ENCODE data around the gene PANK2.
"Not testable (repeated sequence)": the region's sequence is repeated elsewhere in the genome, so short reads cannot be mapped to it uniquely, and the experiment has no call there.

The PANK2 gene

DNA sequence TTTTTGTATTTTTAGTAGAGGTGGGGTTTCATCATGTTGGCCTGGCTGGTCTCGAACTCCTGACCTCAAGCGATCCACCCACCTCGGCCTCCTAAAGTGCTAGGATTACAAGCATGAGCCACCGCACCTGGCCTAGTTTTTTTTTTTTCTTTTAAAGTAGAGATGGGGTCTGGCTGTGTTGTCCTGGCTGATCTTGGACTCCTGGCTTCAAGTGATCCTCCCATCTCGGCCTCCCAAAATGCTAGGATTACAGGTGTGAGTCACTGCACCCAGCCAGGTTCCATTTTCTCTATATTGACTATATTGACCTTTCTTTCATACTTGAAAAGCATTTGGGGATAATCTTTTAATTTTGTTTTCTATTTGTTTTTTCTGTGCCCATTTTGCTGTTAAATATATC is 13.3 kb downstream of the PANK2 start:
- no peak for DNase-seq

DNA sequence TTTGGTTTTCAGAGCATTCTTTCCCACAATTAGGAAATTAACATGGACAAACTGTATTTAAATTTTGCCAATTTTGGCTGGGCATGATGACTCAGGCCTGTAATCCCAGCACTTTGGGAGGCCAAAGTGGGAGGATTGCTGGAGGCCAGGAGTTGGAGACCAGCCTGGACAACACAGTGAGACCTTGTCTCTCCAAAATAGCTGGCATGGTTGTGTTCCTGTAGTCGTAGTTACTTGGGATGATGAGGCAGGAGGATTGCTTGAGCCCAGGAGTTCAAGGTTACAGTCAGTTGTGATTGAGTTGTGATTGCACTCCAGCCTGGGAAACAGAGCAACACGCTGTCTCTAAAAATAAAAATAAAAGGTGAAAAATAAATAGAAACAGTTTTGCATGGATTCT is 15.0 kb downstream of the PANK2 start:
- no peak for DNase-seq

DNA sequence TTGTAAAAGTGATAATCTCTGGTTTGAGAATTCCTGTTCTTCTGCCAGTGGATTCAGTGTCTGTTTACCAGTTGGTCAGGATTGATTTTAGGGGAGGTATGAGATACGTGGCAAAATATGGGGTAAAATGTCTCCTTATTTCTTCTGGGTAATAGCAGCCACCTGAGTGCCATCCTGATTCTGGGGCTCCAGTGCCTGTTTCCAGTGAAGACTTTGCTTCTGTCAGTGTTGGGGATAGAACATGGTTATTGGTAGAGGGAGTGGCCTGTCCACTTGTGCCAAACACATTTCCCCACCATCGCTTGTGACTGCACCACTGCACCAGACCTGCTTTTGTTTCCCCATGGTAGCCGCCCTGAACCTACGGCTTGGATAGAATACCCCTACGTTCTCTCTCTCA is 15.7 kb downstream of the PANK2 start:
- DNase-seq: no peak

DNA sequence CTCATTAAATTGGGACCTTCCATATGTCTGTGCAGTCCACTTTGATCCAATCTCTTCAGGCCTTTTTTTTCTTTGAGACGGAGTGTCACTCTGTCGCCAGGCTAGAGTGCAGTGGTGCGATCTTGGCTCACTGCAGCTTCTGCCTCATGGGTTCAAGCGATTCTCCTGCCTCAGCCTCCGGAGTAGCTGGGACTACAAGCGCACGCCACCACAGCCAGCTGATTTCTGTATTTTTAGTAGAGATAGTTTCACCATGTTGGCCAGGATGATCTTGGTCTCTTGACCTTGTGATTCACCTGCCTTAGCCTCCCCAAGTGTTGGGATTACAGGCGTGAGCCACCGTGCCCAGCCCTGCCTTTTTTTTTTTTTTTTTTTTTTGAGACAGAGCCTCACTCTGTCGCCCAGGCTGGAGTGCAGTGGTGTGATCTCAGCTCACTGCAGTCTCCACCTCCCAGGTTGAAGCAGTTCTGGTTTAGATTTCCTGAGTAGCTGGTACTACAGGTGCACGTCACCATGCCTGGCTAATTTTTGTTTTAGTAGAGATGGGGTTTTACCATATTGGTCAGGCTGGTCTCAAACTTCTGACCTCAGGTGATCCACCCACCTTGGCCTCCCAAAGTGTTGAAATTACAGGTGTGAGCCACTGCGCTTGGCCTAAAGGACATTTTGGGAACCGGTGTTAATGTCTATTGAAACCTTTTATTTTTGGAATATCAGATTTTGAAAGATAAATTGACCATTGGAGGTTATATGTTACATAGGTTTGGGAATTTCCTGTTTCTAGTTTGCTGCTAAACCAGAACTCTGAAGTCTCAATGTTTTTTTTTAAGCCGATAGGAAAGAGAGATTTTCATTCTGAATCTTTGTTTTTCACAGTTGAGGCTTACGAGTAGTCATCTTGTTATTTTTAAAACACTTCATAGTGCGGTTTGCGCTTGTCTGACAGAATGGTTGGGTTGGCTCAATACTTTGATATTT is 17.8 kb downstream of the PANK2 start:
- DNase-seq: not testable (repeated sequence)

DNA sequence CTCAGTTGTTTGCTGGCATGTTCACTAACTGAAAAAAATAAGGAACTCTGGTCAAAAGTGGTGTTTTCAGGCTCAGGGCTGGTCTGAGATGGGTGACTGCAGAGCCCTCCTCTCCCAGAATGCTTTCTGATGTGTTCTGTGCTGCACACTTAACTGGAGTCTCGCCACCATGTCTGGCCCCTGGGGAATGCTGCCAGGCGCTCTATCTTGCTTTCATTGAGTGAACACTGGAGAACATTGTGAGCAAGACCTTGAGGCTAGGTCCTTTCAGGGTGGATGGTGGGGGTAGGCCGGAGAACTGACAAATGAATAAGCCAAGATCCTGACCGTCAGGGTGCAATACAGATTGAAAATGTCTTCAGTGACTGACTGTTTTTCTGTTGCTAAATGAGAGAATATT is 19.5 kb downstream of the PANK2 start:
- no peak for DNase-seq

DNA sequence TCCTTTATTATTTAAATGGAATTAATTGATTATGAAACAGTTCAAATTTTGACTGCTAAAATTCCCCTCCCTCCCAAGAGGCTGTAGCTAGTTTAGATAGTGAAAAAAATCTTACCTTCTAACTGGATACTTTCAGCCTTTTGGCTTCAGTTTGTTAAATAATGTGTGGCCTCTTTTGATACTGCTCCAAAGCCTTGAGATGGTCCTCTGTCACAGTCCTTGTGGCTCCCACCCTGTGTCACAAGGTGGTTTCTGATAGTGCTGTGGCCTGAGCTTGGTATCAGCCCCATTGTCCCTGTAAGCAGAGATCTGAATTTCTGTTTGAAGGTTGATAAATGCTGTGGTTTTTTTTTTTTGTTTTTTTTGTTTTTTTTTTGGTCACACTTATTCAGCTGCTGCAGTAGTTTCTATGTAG is 20.8 kb downstream of the PANK2 start:
- no peak for DNase-seq

DNA sequence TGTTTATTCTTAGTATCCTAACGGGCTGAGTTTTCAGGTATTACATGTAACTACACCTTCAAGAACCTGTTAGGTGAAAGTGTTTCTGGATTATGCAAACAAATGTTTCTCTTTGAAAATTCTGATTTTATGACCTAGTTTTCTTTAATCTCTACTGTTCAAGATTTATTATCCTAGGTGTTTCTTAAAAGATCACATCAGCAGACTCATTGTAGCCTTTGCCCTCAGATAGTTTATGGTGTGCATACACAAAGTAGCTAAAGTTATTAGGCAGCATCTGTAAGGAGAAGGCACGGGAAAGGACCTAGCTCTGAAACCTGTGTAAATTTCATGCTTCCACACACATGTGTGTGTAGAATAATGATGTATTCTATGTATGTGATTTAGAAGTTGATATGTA is 21.7 kb downstream of the PANK2 start:
- no peak for DNase-seq

DNA sequence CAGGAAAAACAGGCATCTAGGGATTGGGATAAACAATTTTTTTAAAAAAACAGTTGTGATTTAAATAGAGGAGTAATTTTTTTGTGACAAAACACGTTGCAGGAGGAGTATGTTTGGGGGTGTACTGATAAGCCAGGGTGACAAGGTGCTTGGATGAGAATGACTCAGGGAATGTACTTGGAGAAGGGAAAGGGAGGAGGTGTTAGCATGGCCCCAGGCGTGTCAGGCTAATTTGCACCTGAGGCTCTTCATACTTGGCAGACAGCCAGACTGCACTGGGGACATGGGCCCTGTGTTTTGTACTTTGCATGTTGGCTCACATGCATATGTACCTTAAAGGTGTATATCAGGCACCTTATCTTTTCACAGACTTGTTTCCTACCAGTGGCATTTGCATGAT is 22.8 kb downstream of the PANK2 start:
- DNase-seq: no peak

DNA sequence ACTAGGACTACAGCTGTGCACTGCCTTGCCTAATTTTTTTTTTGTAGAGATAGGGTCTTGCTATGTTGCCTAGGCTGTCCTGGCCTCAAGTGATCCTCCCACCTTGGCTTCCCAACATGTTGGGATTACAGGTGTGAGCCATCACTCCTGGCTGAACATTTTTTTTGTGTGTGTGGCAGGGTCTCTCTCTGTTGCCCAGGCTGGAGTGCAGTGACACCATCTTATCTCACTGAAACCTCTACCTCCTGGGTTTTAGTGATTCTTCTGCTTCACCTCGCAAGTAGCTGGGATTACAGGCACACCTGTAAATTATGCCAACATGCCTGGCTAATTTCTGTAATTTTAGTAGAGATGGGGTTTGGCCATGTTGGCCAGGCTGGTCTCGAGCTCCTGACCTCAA is 25.3 kb downstream of the PANK2 start:
- no peak for DNase-seq

DNA sequence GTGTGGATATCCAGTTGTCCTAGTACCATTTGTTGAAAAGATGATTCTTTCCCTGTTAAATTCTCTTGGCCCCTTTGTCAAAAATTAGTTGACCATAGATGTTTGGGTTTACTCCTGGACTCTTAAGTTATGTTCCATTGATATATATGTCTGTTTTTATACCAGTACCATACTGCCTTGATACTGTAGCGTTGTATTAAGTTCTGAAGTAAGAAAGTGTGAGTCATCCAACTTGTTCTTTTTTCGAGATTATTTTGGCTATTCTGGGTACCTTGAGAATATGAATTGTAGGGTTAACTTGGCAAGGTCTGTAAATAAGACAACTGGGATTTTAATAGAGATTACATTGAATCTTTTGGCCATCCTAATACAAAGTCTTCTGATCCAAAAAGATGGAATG is 26.5 kb downstream of the PANK2 start:
- DNase-seq: no peak

DNA sequence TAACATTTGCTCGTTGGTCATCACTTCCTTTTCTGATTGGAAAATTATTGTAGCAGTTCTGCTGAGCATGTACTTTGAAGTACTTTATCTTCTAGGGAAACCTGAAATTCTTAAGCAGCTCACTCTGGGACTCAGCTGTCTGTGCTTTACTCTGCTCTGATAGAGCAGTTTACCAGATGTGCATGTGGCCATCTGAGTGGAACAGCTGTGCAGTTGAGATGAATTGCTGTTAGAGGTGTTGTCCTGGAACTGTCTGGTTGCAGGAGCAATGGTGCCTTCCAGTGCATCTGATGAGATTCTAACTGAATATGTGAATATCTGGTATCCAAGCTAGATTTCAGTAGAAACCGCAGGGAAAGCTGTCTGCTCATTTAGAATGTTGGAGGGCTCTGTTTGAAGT is 27.2 kb downstream of the PANK2 start:
- DNase-seq: no peak

DNA sequence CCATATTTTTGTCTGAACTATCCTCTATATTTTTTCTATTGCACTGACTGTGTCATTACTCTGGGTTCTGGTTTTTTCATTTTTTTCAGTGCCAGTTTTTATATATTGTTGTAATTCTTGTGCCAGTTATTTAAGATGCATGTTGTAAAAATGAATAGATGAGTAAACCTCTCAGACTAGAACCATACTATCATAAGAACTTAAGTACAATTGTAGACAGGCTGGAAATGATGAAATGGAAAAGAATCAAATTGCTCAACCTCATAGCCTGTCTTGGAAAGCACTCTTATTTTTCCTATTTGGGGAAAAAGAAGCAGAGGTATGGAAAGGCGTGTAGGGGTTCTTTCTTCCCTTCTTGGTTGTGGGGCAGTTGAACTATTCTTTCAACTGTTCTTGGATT is 30.2 kb downstream of the PANK2 start:
- DNase-seq: no peak

DNA sequence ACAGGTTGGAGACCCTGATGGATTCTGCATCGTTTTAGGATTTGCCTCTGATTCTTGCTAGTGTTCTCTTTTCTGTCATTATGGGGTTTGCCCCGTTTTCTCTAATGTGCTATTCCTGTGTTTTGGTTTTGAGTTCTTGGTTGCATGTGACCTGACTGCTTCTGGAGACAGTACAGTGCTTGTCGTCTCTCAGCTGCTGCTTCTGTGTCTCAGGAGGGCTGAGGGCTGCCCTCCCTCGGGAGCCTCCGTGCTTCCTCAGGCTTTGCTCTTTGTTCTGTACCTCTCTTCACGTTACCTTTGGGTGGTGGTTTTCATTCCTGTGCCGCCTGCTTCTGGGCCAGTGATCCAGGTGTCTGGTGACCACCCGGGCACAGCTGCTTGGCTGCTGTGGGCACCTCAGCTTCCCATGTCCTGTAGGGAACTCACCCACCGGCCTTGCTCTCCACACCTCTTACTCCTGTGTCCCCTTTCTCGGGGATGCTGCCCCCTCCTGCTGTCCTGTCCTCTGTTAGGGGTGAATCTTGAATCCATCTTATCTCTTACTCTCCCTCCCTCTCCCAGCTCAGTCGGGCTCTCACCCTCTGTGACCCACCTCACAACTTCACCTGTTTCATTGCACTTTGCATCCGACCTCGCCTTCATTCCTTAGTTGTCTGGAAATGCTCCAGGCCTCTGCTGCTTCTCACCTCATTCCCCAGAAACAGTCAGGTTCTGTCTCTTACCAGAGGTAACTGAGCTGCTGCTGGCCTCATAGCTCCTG is 33.2 kb downstream of the PANK2 start:
- no peak for DNase-seq

DNA sequence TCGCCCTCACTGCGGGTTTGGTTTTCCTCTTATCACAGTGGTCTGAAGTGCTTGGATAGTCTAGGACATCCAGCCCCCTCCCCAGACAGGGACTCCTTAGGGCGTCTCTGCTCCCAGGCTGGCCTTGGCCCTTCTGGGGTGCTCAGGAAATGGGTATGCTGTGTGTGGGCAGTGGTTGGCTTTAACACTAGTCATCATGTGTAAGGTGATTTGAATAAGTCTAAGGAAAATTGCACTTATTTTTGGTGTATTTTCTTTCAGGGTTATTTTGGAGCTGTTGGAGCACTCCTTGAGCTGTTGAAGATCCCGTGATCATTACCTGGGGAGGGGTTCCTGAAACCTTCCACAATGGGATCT is 33.8 kb downstream of the PANK2 start:
- no peak for DNase-seq

DNA sequence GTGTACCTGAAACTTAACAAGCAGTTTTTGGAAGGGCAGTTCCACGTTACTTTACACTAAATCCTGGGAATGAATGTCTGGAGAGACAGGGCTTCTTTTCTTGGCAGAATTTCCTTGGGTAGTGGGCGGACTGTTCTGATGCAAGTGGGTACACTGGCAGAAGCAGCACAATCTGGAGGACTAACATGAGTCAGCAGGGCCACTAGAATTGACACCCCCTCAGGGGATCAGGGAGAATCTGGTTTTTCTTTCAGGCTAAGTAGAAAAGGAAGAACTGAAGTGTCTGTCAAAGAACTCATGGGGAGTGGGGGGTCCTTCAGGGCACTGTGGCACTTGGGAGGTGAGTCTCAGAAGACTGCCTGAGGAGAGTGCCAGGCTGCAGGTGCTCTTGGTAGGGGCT is 34.6 kb downstream of the PANK2 start:
- DNase-seq: no peak

DNA sequence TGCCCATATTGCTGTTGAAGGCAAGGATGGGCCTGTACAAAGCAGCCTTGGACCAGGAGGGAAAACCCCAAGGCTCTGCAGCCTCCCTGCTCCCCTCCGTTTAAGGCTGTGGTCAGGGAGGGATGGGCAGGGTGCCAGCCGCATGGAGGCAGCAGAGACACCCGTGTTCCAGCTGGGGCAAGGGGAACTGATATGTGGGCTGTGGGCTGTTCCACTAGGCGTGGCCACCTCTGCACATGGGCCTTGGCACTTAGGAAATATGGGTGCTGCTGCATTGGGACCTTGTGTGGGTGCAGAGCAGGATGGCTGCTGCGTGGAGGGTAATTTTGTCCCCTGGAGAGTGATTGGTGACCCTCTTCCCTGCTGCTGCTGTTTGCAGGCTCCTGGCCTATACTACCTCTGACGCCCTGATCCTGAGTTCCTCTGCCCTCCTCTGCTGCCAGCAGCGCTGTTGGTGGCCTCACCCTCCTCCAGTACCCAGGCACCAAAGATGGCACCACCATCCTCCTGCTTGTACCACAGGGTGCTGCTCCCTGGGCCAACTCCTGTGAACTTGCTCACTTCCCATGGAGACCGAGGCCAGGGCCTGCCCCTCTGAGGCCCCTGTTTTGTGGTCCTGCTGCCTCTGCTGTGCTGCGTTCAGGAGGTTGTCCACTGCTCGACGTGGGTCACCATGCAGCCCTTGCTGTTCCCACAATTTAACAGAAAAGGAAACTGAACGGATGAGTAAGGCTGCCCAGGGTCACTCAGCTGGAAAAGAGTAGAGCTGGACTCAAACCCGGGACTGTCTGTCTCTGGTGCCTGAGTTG is 35.3 kb downstream of the PANK2 start:
- DNase-seq: no peak

DNA sequence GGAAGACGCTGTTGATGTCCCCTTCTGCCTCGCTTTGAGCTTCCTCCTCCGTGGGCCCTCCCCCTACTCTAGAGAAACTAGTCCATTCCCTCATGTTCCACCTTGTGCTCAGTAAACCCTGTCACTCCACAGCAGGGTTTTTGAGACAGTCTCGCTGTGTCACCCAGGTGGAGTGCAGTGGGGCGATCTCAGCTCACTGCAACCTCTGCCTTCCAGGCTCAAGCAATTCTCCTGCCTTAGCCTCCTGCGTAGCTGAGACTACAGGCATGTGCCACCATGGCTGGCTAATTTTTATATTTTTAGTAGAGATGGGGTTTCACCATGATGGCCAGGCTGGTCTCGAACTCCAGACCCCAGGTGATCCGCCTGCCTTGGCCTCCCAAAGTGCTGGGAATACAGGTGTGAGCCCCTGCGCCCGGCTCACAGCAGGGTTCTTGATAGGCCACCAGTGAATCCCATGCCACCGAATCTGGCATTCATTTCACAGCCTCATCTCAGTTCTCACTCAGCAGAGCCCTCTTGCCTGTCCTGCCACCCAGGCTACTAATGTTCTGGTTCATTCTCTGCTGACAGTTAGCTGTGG is 36.0 kb downstream of the PANK2 start:
- no peak for DNase-seq

DNA sequence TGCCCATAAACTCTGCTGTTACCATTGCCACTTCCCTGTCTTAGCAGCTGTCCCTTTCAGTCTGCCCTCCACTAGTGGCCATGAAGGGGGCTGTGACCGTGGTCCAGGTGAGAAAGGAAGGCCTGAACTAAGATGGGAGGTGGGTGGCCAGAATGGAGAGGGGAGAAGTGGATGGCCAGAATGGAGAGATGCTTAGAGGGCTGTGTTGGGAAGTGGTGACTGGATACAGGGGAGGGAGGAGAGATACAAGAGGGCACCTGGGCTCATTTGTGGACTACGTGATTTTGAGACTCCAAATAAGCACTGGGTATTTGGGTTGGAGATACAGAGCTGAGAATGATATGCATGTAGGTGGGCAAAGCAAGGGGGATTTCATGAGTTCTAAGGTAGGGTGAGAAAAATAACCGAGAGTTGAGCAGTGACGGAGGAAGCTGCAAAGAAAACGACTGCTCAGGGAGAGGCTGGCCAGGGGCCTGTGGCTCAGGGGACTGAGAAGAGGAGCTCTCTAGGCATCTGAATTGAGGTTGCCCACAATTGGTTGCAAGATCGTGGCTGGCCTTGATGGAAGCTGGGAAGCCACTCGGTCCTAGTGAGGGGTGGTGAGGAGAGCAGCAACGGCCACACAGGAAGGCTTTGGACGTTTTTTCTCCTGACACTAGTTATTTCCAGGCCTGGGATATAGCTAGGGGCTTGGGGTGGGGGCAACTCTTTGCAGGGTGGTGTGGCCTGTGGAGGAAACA is 36.9 kb downstream of the PANK2 start:
- no peak for DNase-seq

DNA sequence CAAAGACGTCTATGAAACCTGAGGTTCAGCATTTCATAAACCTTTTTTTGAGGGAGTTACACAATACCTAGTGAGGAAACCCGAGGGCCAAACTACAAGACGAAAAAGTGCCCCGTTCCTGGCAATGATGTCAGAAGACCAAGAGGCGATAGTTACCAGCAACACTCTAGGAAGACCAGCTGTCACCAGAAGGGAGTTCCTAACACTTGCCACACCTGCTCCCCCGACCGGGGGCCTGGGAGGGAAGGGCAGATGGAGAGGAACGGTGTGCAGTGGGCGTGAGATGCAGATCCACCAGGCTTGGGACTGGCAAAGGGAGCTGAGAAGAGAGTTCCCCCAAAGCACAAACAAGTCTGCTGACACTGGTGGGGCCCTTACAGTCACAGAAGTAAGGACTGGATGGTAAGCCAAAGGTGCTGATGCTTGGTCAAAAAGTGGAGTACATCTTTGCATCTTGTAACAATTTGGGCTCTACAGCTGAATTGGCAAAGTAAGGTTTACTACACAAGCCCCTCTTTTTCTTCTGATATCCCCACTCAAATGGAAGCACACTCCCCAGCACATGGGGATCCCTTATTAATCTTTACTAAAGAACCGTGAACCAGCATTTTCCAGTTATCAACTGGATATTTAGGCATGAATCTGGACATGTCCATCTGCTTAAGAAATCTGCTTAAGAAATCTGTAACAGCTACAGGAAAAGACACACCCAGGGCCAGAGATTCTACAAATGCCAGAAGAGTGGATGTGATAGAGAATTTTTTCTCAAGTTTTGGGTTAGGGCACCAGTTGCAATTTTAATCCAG is 38.5 kb downstream of the PANK2 start:
- DNase-seq: no peak

DNA sequence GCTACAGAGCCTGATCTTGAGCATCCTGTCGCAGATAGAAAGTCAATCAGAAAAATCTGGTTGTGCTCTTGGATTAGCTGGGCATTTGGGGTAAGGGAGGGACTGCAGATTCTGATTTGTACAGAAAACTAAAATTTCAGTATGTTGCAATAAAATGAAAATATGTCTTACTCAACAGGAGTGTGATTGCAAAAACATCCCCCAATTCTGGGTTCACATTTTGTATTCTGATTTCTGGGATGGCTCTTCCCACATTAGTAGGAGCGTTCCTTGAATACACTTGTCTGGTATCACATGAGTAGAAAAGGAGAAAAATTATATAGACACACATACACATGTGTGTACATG is 40.5 kb downstream of the PANK2 start:
- no peak for DNase-seq

All from NCI-H1436 treated with DMSO at 0.1 percent for 48 hours (cell line).